ENCODE results near the gene GUCY1A1.

GUCY1A1 gene

DNA sequence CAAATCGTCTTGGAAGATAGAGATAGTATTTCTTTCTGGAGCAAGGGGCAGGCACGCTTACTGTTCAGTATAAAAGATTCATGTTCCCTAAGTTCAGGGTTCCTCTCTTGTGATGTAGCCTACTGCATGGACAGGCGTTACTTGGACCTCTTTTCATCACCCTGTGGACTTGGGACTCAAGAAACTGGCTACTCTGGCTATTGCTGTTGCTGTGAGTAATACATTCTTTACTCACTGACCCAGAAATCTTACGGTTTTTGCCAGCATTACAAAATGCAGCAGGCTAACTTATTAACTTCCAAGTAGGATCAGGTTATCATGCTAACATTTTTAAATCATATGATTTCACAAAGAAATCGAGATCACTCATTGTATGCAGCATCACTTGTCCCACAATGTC is 79.3 kb downstream of the GUCY1A1 start:
- no peak for FAIRE-seq

GRCh38 chr4:155748039-155748438 is 81.4 kb downstream of the GUCY1A1 start:
- no peak for FAIRE-seq

DNA sequence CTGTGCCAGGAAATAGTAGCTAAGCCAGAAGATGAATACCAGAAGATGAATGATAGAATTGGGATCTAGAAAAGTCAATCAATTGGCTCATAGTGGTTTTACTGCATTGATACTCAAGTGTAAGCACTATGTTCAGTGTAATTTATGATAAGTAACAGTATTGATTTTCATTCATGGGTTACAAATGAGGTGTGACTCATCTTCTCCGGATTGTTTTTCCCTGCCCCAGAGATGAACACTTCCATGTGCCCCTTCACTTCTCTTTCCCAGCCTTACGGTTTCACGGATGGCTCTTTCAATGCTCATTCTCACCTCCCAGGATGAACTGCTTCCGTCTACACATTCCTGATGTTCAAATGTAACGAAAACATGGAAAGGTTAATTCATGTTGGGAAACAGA is 82.4 kb downstream of the GUCY1A1 start:
- no peak for FAIRE-seq

DNA sequence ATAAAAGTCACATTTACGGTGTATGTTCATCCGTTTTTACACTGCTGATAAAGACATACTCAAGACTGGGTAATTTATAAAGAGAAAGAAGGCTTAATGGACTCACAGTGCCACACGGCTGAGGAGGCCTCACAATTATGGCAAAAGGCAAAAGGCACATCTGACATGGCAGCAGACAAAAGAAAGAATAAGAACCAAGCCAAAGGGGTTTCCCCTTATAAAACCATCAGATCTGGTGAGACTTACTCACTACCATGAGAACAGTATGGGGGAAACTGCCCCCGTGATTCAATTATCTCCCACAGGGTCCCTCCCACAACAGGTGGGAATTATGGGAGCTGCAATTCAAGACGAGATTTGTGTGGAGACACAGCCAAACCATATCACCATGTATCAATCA is 84.9 kb downstream of the GUCY1A1 start:
- no peak for FAIRE-seq

- no peak for FAIRE-seq
These were observed 91.2 kb downstream of the GUCY1A1 start for GRCh38 chr4:155757745-155758265.

DNA sequence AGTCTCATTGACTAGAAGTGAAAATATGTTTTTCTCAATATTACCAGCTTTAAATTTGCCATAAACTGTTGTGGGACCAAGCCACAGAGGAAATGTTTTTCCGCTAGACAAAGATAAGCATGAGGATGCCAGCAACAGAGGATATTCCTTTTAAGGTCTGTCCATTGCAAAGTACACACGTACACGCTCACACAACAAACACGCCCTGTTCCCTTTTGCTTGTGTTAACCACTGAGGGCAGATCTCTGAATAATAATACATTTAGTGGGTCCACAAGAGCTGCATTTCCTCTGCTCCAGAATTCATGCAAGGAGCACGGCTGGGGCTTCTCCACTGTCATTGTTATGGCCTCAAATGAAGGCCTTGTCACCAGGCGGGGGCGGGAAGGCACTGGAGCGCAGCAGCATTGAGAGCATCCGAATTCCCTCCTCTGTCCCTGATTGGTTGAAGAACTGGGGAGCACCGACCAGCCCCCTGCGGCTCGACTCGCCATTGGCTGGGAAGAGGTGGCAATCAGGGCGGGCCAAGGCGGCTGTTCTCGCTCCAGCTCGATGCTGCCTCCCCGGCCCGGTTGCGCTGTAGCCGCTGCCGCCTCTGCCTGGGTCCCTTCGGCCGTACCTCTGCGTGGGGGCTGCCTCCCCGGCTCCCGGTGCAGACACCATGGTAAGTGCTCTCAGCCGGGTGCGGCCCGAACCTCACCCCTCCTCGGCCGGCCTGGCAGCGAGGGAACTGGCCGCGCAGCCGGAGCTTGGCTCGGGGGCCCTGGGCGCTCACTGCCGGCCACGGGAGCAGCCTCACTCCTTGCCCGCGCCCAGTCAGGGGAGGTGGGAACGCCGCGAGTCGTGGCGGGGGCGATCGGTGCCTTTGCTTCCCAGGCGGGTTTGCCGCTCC is 92.1 kb downstream of the GUCY1A1 start, which contains the start of gene GUCY1B1:
Gene GUCY1B1, plus strand, starts transcription at position 541 of the 891 bp plus-strand sequence. Its CDS starts 120 bp downstream, at position 661.
- peak; percentile 73 for FAIRE-seq

DNA sequence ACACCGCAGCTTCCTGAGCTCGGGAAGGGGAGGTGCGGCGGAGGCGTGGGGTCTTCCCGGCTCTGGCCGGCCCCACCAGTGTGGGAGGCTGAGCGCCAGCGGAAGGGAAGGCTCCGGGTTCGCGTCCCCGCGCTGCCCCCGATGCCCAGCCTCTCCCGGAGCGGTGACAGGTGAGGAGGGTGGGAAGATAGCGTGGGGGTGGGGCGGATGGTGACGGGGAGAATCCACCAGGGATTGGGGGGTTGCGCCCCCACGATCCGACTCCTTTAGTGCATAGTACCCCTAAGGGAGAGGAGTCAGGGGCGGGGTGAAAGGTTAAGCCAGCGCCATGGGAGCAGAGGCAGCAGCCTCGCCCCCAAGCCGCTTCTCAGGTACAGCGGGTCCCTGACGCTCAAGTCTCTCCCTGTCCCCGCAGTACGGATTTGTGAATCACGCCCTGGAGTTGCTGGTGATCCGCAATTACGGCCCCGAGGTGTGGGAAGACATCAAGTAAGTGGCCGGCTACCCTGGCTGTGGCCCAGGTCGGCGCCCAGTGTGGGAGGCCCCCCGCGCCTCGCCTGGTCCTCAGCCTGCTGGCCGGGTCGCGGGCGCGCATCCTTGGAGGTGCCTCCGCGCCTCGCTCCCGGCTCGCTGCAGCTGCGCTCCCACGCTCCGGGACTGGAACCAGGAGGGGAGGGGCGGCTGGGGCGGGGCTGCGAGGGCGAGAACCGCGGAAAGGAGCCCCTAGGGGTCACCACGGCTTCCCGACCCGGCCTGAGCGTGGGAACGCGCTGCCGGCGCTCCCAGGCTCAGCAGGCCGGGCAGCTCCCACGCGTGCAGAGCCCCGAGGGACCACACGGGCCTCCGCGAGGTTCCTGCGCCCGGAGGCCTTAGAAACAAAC is 93.0 kb downstream of the GUCY1A1 start:
- no peak for FAIRE-seq

GRCh38 chr4:155761047-155761446 is 94.4 kb downstream of the GUCY1A1 start:
- FAIRE-seq: no peak

GRCh38 chr4:155761916-155762315 is 95.3 kb downstream of the GUCY1A1 start:
- FAIRE-seq: no peak

GRCh38 chr4:155762334-155762733 is 95.7 kb downstream of the GUCY1A1 start:
- peak; percentile 47 for FAIRE-seq

GRCh38 chr4:155763551-155763950 is 96.9 kb downstream of the GUCY1A1 start:
- FAIRE-seq: peak; percentile 87

GRCh38 chr4:155765149-155765548 is 98.5 kb downstream of the GUCY1A1 start:
- no peak for FAIRE-seq

DNA sequence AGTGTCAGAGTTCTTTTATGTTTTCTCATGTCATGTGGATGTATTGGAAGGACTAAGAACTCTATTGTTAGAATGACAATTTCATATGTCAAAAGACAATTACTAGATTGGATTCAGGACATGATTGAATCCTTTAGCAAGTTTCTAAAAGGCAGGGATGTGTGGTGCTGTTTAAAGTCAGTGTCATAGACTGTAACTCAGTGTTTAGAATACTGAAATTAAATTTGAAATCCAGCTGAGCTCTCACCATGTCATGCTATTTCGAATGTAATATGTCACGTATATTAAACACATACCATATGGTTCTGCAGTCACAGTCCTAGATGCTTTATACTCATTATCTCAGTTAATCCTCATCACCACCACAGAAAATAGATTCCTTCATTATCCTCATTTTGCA is 100.0 kb downstream of the GUCY1A1 start:
- no peak for FAIRE-seq

DNA sequence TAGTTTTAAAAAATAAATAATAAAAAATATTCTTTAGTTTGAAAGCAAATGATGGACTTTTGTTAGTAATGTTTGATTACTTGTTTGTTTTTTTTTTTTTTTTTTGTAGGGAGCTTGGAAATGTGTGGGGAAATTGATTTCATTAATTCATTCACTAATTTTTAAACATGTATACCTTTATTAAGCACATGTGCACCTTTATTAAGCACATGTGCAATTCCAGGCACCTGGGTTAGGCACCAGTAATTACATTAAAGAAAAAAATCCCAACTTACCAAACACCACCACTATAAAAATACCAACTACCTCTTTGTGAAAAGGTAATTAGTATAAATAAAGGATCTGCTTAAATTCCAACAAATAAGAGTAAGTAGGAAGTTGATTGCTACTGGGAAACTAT is 101.7 kb downstream of the GUCY1A1 start:
- no peak for FAIRE-seq

- FAIRE-seq: no peak
These were observed 102.4 kb downstream of the GUCY1A1 start for GRCh38 chr4:155769090-155769489.

GRCh38 chr4:155772459-155773195 is 106.0 kb downstream of the GUCY1A1 start:
- peak; percentile 36 for FAIRE-seq

GRCh38 chr4:155773196-155773800 is 106.7 kb downstream of the GUCY1A1 start:
- FAIRE-seq: no peak

GRCh38 chr4:155774033-155774432 is 107.4 kb downstream of the GUCY1A1 start:
- FAIRE-seq: no peak

GRCh38 chr4:155777971-155778735 is 111.5 kb downstream of the GUCY1A1 start:
- peak; percentile 93 for FAIRE-seq

GRCh38 chr4:155780775-155781174 is 114.1 kb downstream of the GUCY1A1 start:
- FAIRE-seq: no peak

DNA sequence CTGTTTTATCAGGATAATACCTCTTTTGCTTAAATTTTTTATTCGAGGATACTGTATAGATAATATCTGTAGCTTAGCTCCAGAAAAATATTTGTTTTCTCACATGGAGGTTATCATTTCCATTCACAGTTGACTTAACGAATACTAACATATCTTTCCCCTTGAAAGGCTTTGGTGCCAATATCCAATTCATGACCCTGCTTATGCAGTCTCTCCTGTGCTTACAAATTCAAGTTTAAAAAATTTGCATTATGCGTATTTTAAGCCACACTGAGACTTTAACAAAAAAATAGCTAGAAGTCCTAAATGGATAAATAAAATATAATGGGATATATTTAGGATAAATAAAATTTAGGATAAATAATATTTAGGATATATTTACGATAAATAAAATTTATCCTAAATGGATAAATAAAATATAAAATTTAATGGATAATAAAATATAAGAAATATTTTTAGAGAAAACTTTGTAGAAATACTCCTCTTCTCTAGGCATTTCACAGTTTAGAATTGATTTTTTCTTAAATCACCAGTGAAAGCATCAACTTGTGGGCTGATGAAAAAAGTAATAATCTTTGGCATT is 114.7 kb downstream of the GUCY1A1 start:
- FAIRE-seq: no peak
